B cell (primary cell): ENCODE results near the gene ZNF747.

Experiments
- EZH2 ChIP-seq: IDR thresholded peaks from 2 replicates; pipeline ENCODE4 v1.6.1; 2012; ENCODE audit warnings: borderline replicate concordance, low read depth, mild to moderate bottlenecking, moderate library complexity, low read length; ENCODE audit not compliant: insufficient read depth, poor library complexity, severe bottlenecking
- TF ChIP-seq, protein P1 (sequence below): fragments of 200-600 bp; IDR thresholded peaks from one replicate; pipeline ENCODE4 v1.8.0; 2022; ENCODE audit warnings: antibody characterized with exemption, mild to moderate bottlenecking

DNA sequence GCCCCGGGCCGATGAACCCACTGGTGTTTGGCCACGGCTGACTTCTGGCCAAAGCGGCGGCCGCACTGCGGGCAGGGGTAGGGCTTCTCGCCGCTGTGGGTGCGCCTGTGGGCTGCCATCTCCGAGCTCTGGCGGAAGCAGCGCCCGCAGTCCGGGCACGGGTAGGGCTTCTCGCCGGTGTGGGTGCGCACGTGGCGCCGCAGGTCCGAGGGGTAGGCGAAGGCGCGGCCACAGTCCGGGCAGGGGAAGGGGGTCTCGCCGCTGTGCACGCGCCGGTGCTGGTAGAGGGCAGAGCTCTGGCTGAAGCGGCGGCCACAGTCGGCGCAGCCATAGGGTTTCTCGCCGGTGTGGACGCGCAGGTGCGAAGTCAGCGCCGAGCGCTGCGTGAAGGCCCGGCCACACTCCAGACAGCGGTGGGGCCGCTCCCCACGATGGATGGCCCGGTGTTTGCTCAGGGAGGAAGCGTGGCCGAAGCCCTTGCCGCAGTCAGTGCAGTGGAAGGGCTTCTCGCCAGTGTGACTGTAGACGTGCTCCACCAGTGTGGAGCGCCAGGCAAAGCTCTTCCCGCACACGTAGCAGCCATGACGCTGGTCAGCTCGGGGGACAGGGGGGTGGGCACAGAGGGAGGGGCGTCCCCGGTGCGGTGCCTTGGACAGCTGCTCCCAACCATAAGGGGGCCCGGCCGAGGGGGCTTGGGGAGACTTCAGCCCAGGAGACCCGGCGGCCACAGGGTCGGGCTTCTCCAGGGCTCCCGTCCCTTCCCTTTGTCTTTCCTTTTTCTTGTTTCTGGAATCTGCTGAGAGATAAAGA, 20.9 kb upstream of the ZNF747 start:
- TF ChIP-seq, protein P1, sequence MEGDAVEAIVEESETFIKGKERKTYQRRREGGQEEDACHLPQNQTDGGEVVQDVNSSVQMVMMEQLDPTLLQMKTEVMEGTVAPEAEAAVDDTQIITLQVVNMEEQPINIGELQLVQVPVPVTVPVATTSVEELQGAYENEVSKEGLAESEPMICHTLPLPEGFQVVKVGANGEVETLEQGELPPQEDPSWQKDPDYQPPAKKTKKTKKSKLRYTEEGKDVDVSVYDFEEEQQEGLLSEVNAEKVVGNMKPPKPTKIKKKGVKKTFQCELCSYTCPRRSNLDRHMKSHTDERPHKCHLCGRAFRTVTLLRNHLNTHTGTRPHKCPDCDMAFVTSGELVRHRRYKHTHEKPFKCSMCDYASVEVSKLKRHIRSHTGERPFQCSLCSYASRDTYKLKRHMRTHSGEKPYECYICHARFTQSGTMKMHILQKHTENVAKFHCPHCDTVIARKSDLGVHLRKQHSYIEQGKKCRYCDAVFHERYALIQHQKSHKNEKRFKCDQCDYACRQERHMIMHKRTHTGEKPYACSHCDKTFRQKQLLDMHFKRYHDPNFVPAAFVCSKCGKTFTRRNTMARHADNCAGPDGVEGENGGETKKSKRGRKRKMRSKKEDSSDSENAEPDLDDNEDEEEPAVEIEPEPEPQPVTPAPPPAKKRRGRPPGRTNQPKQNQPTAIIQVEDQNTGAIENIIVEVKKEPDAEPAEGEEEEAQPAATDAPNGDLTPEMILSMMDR = no peak
- TF ChIP-seq EZH2 = no peak
